Erythroblast (primary cell): ENCODE data around the gene PRKG1.

Experiments
- GATA1 ChIP-seq: IDR thresholded peaks from 2 replicates; pipeline ENCODE4 v1.6.1; 2011; ENCODE audit warnings: low read depth, mild to moderate bottlenecking, control low read depth, low read length, moderate library complexity
- POLR2A ChIP-seq: IDR thresholded peaks from 2 replicates; pipeline ENCODE4 v1.6.1; 2011; ENCODE audit warnings: mild to moderate bottlenecking, low read length

DNA sequence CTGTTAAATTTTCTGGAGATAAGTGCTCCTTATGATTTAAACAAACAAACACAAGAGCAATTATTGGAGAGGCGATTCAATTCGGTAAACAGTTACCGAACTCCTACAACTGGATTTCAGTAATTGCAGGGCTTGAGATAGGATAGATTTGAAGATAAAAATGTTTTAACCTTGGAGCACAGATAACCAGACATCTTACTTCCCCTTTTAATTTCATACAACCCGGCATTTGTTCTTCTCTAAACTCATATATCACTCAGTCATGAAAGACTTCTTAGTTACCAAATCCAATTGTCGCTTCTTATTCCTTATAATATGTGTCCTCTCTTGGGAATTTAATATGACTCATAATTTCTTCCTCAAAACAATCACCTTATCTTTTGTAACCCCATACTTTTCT, 861.1 kb downstream of the PRKG1 start:
- TF ChIP-seq POLR2A (no peak), GATA1 (no peak)
